AG09319 (cell line): ENCODE measurements around the gene PDSS2.
A peak's percentile ranks its signal among the peaks of the same experiment; 100 is the strongest.

ENCODE experiments used
- DNase-seq: peaks from one replicate; pipeline ENCODE4 v3.0.0-alpha.2; 2010; ENCODE audit warnings: low read depth; ENCODE audit errors: extremely low read depth
- TF ChIP-seq, protein P1 (sequence below): IDR thresholded peaks from 2 replicates; pipeline ENCODE4 v1.5.1; 2011; ENCODE audit warnings: low read depth, mild to moderate bottlenecking, inconsistent platforms, low read length, moderate library complexity

The PDSS2 gene

DNA sequence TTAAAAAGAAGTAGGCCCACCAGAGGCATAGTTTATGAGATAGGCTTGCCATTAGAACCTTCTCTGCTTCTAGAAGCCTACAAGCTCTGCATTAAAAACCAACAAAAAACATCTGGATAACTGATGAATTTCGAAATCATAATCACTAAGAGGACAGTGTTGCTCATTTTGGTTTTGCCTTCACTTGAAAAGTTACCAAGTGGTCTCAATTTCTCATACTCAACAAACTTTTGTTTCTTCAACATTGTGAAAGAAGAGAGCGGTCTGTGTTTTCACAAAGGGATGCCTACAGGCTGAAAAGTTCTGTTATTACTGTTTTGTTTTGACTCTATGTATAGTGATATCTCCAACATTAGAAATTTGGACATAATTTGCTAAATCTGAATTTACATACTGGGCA lies 98.9 kb downstream of the PDSS2 start:
- TF ChIP-seq, protein P1, sequence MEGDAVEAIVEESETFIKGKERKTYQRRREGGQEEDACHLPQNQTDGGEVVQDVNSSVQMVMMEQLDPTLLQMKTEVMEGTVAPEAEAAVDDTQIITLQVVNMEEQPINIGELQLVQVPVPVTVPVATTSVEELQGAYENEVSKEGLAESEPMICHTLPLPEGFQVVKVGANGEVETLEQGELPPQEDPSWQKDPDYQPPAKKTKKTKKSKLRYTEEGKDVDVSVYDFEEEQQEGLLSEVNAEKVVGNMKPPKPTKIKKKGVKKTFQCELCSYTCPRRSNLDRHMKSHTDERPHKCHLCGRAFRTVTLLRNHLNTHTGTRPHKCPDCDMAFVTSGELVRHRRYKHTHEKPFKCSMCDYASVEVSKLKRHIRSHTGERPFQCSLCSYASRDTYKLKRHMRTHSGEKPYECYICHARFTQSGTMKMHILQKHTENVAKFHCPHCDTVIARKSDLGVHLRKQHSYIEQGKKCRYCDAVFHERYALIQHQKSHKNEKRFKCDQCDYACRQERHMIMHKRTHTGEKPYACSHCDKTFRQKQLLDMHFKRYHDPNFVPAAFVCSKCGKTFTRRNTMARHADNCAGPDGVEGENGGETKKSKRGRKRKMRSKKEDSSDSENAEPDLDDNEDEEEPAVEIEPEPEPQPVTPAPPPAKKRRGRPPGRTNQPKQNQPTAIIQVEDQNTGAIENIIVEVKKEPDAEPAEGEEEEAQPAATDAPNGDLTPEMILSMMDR, result no peak
- peak; percentile 2 for DNase-seq

DNA sequence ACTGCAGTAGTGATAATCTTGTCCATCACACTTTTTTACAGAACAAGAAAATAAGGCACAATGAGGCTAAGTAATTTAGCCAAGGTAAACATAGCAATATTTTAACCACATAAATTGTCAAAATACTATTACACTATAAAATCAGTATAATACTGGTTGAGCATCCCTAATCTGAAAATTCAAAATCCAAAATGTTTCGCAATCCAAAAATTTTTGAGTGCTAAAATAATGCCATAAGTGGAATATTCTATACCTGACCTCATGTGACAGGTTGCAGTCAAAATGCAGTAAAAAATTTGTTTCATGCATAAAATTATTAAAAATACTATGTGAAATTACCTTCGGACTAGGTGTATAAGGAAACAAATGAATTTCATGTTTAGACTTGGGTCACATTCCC lies 101.5 kb downstream of the PDSS2 start:
- TF ChIP-seq, protein P1, result no peak
- DNase-seq, result no peak

DNA sequence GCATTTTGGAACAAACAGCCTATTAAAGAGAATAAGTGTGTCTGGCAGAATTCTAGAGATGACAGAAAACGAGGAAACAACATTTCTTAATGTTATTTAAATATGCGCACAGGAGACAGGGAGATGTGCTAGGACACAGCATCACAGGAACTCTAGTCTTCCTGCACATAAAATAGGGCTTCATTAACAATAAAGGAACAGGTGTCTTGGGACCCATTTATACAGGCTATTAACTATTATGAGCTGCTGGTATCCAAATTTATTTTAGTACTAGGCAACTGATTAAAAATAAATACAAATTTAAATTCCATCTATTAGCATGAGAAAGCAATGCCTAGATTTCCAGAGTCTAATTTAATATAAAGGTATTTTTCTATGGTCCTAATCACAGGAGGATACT lies 102.3 kb downstream of the PDSS2 start:
- no peak for DNase-seq
- TF ChIP-seq, protein P1, result no peak

DNA sequence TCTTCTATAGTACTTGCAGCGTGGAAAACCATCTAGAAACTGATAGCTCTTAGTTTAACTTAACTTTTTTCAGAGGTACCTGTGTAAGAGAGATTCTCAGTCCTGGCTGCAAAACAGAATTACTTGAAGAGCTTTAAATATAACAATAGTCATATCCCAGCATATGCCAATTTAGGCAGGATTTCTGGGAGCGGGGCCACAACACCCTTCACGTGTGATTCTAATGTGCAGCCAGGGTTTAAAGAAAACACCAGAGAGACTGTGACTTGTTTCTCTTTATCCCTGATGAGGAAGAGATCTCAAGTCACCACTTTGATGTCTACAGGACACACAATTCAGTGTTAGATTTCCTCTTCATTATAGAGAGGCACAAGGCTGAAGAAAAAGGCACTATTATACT lies 103.7 kb downstream of the PDSS2 start:
- DNase-seq, result no peak
- TF ChIP-seq, protein P1, result no peak

DNA sequence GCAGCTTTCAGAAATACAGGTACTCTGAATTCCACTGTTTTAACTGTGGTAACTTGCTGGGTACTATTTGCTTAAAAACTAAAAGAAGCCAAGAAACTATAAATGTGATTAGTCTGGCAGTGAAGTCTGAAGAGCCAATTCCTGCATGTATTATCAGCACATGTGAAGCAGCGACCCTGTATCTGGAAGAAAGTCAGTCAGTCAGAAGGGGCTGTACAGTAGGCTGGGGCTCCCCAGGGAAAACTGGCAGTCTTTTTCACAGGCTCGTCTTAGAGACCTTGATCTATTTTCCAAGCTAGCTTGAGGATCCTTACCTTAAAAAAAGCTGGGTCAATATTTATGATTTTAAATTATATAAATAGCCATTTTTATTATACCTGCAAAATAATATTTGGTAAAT lies 104.9 kb downstream of the PDSS2 start:
- DNase-seq, result no peak

DNA sequence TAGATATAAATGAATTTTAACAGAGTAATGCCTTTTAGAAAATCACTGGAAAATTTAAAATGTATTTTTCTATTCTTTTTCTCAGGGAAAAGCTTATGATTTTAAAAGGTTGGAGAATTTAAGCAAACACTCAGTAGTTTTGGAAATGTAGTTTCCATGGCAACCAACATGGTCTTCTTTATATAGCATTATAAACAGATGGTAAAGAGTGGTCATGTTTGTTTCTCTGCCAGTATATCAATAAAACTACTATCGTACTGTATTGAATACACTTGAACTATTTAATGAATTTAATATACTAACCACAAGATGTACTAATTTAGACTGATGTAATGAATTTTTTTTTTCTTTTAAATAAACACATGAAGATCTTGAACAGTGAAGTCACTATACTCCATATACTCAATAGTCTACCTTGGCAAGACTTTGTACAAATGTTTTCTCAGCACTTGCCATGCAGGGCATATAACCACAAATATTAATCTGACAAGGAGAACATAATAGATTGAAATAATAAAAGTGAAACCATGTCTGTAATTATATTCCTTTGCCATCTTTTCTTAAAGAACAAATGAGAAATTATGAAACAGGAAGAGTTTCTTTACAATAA lies 105.5 kb downstream of the PDSS2 start:
- TF ChIP-seq, protein P1, result no peak
- DNase-seq, result no peak

More for the DNA sequence above, 104.9 kb downstream of the PDSS2 start:
- TF ChIP-seq, protein P1, result no peak

DNA sequence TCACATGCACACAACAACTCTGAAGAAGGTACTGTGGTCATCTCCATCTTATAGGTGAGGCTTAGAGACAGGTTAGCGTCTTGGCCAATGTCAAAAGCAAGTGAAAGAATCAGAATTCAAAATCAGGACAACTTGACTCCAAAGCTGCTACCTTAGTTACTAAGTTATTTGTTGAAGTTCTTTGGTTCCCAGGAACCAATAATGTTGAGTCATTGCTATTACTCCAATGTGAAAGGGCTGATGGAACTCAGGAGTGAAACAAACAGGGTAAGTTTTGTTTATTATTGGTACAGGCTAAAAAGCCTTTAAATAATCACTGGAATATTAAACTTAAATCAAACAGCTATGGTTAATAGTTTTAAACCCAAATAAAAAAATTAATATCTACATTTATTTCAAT lies 111.1 kb downstream of the PDSS2 start:
- TF ChIP-seq, protein P1, result no peak

More for the DNA sequence above, 111.1 kb downstream of the PDSS2 start:
- DNase-seq, result no peak
